GM13977 (cell line): Measurements from ENCODE around the gene KPNA2.
"Not testable (repeated sequence)": the region's sequence is repeated elsewhere in the genome, so short reads cannot be mapped to it uniquely, and the experiment has no call there.

ENCODE experiments used
- DNase-seq: peaks from one replicate; pipeline ENCODE4 v3.0.0; 2012; ENCODE audit warnings: low spot score
- CTCF ChIP-seq: IDR thresholded peaks from 2 replicates; pipeline ENCODE4 v1.5.1; 2012; ENCODE audit warnings: mild to moderate bottlenecking, control low read depth; ENCODE audit not compliant: insufficient read depth; ENCODE audit errors: extremely low read depth, missing control alignments
- in situ Hi-C: fragments of 300-500 bp; cut with MboI; formaldehyde crosslinking; loops from one replicate; pipeline ENCODE4 v1.12.0; 2022; ENCODE audit warnings: low sequenced_read_pairs, low pct_unique_long_range_greater_than_20kb, mixed read lengths, inconsistent platforms; ENCODE audit not compliant: unreplicated experiment

Gene KPNA2

GRCh38 chr17:68052810-68053209 lies 17.3 kb downstream of the KPNA2 start:
- in situ Hi-C loops = no loop called here
- no peak for TF ChIP-seq CTCF
- DNase-seq = no peak

GRCh38 chr17:68053231-68054013 lies 17.9 kb downstream of the KPNA2 start:
- in situ Hi-C loops = no loop called here
- TF ChIP-seq CTCF = no peak
- no peak for DNase-seq

- in situ Hi-C loops = no loop called here
- no peak for DNase-seq
- TF ChIP-seq CTCF = no peak
Measured at GRCh38 chr17:68054296-68054900, 18.9 kb downstream of the KPNA2 start.

- DNase-seq = no peak
- in situ Hi-C loops = no loop called here
- peak; percentile 37 for TF ChIP-seq CTCF
Measured at GRCh38 chr17:68057531-68057952, 22.0 kb downstream of the KPNA2 start.

GRCh38 chr17:68060336-68060735 lies 24.8 kb downstream of the KPNA2 start:
- peak; percentile 22 for DNase-seq
- TF ChIP-seq CTCF = no peak
- in situ Hi-C loops = no loop called here

- peak; percentile 30 for DNase-seq
- in situ Hi-C loops = no loop called here
- no peak for TF ChIP-seq CTCF
Measured at GRCh38 chr17:68061512-68062313, 26.2 kb downstream of the KPNA2 start.

- in situ Hi-C loops, DNase-seq: not testable (repeated sequence)
Measured at GRCh38 chr17:68065366-68065765, 29.8 kb downstream of the KPNA2 start.

- in situ Hi-C loops, DNase-seq: not testable (repeated sequence)
Measured at GRCh38 chr17:68068512-68068911, 33.0 kb downstream of the KPNA2 start.

- in situ Hi-C loops, DNase-seq: not testable (repeated sequence)
Measured at GRCh38 chr17:68070582-68071444, 35.3 kb downstream of the KPNA2 start.
